H1 (cell line): ENCODE measurements around the gene DCAF6.

Experiments used
- BACH1 ChIP-seq: IDR thresholded peaks from 2 replicates; pipeline ENCODE4 v1.6.1; 2012; ENCODE audit warnings: low read length, improper control_type of control experiment
- POLR2A ChIP-seq, 2 experiments: IDR thresholded peaks; 1 replicate in 1 of 2; 2 replicates in 1 of 2; pipeline ENCODE4 v1.6.1; 2011; ENCODE audit warnings: low read depth in 2 of 2, low read length in 2 of 2, mild to moderate bottlenecking in 2 of 2; ENCODE audit errors: control extremely low read depth in 1 of 2
- TF ChIP-seq, protein P1 (sequence below), 3 experiments: IDR thresholded peaks; 1 replicate in 2 of 3; 2 replicates in 1 of 3; pipeline versions ENCODE4 v1.5.1 to v1.6.1; 2011; ENCODE audit warnings: low read length in 3 of 3, mild to moderate bottlenecking in 3 of 3, inconsistent platforms in 2 of 3, low read depth in 1 of 3, moderate library complexity in 1 of 3; ENCODE audit not compliant: insufficient read depth in 1 of 3; ENCODE audit errors: control extremely low read depth in 1 of 3

DNA sequence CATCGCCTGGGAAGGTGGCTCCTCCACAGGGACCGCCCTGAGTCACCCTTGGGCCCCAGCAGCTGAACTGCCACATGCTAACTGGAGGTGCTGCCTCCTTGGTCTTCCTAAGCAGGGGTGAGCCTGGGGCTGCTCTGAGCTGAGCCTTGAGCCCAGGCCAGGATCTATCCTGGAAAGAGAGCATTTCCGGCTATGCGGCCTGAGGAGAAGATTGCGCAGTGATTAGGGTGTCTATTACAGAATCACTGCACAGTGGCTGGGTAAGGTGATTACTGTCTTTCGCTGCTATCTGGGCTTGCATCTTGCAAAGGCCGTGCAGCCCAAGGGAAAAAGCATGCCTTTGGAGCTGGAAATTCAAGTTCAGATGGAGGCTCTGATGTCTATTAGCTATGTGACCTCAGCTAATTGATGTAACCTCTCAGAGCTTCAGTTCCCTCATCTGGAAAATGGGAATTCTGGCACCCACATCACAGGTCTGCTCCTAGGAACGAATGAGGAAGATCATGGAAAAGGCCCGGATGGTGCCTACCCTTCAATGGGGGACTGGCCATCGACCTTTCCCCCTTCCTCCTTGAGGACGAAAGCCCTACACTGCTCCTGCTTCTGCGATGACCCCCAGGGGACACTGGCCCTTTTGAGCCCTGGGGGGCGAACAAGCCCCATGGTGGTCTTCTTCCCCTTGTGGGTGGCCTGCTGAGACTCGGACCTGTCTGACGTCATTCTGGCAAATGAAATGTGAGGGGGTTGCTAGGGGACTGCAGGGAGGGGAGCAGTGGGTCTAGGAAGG, 162.2 kb downstream of the DCAF6 start:
- TF ChIP-seq, protein P1, sequence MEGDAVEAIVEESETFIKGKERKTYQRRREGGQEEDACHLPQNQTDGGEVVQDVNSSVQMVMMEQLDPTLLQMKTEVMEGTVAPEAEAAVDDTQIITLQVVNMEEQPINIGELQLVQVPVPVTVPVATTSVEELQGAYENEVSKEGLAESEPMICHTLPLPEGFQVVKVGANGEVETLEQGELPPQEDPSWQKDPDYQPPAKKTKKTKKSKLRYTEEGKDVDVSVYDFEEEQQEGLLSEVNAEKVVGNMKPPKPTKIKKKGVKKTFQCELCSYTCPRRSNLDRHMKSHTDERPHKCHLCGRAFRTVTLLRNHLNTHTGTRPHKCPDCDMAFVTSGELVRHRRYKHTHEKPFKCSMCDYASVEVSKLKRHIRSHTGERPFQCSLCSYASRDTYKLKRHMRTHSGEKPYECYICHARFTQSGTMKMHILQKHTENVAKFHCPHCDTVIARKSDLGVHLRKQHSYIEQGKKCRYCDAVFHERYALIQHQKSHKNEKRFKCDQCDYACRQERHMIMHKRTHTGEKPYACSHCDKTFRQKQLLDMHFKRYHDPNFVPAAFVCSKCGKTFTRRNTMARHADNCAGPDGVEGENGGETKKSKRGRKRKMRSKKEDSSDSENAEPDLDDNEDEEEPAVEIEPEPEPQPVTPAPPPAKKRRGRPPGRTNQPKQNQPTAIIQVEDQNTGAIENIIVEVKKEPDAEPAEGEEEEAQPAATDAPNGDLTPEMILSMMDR (IDR thresholded peaks at IDR 0.05; ENCODE audit: control extremely low read depth in 1 of 3, insufficient read depth in 1 of 3, low read depth in 1 of 3, low read length in 3 of 3), result no peak
- no peak for TF ChIP-seq BACH1
- TF ChIP-seq POLR2A (IDR thresholded peaks at IDR 0.05; ENCODE audit: control extremely low read depth in 1 of 2, low read depth in 2 of 2, low read length in 2 of 2), result no peak
